ENCODE measurements around the gene HERC3.

DNA sequence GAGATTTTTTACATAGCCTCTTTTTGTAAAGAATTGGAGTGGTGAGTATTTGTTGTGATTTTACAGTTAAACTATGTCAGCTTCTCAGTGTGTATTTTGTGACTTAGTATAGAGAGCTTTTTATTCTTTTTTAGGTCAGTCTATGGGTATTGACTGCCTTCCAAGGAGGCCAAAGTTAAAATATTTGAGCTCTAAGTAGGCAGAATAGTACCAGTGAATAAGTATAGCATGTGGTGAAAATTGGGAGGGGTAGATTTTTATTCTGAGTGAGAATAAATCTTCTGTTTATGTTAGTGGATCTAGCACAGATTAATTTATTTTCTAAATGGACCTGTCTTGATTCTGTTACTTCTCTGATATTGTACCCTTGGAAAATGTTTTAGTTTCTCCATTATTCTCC is 37.5 kb downstream of the HERC3 start:
- TF ChIP-seq, protein P1, sequence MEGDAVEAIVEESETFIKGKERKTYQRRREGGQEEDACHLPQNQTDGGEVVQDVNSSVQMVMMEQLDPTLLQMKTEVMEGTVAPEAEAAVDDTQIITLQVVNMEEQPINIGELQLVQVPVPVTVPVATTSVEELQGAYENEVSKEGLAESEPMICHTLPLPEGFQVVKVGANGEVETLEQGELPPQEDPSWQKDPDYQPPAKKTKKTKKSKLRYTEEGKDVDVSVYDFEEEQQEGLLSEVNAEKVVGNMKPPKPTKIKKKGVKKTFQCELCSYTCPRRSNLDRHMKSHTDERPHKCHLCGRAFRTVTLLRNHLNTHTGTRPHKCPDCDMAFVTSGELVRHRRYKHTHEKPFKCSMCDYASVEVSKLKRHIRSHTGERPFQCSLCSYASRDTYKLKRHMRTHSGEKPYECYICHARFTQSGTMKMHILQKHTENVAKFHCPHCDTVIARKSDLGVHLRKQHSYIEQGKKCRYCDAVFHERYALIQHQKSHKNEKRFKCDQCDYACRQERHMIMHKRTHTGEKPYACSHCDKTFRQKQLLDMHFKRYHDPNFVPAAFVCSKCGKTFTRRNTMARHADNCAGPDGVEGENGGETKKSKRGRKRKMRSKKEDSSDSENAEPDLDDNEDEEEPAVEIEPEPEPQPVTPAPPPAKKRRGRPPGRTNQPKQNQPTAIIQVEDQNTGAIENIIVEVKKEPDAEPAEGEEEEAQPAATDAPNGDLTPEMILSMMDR (IDR thresholded peaks at IDR 0.05; ENCODE audit: low read length) = no peak
- TF ChIP-seq EZH2 (optimal IDR thresholded peaks at IDR 0.05; ENCODE audit: low read depth, low read length) = no peak
